ENCODE data around the gene SETD1B. TPM values are rescaled to one million over a fixed set of nuclear protein-coding genes. Genes with fewer than 3 reads are reported as not detected.
"Not testable (repeated sequence)": the region's sequence is repeated elsewhere in the genome, so short reads cannot be mapped to it uniquely, and the experiment has no call there.

The SETD1B gene
- polyA plus RNA-seq, 1 donor from 2014 or later = 2.6 TPM

DNA sequence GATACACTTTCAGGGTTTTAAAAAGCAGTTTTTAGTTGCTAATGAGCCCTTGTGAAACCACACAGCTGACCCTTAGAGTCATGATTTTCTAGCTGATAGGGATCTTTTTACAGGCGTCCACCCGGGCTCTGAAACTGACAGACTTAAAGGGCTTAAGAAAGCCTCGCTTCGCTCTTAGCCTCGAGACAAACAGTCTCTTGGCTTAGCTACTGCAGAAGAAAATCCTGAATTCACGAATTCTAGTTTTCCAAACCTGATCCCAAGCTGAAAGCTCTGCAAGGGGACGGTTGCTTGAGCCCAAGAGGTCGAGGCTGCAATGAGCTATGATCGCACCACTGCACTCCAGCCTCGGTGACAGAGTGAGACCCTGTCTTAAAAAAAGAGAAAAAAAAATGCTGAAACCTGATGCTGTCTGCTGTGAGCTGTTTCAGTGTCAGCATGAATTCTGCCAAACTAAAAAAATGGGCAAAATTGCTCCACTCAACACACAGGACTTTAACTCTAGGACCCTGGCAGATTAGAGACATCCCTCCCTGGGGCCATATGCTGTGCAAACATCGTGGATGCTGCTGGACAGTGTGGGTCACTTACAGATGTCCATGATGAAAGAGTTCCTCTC lies 57.9 kb downstream of the SETD1B start:
- H3K9me2 ChIP-seq (ENCODE audit: insufficient read depth, low read length) = no peaks in the 10 kb centered on the region
- H3F3A ChIP-seq (ENCODE audit: insufficient read depth, low read length, poor library complexity, severe bottlenecking) = no peaks in the 10 kb centered on the region
- H3K79me2 ChIP-seq (replicated peaks; ENCODE audit: insufficient read depth, low read length) = no peaks in the 10 kb centered on the region
- H2AFZ ChIP-seq (ENCODE audit: low read depth, low read length) = no peak overlapping the region
- H3K27me3 ChIP-seq (ENCODE audit: insufficient read depth, low read depth, low read length) = no peaks in the 10 kb centered on the region
- H4K20me1 ChIP-seq (ENCODE audit: insufficient read depth) = no peaks in the 10 kb centered on the region
- H3K36me3 ChIP-seq (ENCODE audit: insufficient read depth, low read length) = no peaks in the 10 kb centered on the region
- H3K4me2 ChIP-seq (ENCODE audit: low read length) = no peak overlapping the region
- no peak overlapping the region for H3K4me3 ChIP-seq (ENCODE audit: low read length)
- H3K9me3 ChIP-seq (ENCODE audit: low read length) = no peaks in the 10 kb centered on the region
- no peak overlapping the region for H3K9ac ChIP-seq (ENCODE audit: low read length)
- H3K27ac ChIP-seq (ENCODE audit: low read length) = no peak overlapping the region
- TF ChIP-seq RAD21 (conservative IDR thresholded peaks at IDR 0.05) (no peak), POLR2AphosphoS5 (IDR thresholded peaks at IDR 0.05) (no peak), SMC3 (conservative IDR thresholded peaks at IDR 0.05; ENCODE audit: poor library complexity) (no peak), MXI1 (conservative IDR thresholded peaks at IDR 0.05; ENCODE audit: poor library complexity, severe bottlenecking) (no peak), EZH2 (IDR thresholded peaks at IDR 0.05; ENCODE audit: borderline replicate concordance, insufficient read depth, low read length, poor library complexity, severe bottlenecking) (no peak), EP300 (conservative IDR thresholded peaks at IDR 0.05; ENCODE audit: poor library complexity, severe bottlenecking) (no peak), TAF1 (IDR thresholded peaks at IDR 0.05; ENCODE audit: low read depth) (no peak)
- TF ChIP-seq, protein P1, sequence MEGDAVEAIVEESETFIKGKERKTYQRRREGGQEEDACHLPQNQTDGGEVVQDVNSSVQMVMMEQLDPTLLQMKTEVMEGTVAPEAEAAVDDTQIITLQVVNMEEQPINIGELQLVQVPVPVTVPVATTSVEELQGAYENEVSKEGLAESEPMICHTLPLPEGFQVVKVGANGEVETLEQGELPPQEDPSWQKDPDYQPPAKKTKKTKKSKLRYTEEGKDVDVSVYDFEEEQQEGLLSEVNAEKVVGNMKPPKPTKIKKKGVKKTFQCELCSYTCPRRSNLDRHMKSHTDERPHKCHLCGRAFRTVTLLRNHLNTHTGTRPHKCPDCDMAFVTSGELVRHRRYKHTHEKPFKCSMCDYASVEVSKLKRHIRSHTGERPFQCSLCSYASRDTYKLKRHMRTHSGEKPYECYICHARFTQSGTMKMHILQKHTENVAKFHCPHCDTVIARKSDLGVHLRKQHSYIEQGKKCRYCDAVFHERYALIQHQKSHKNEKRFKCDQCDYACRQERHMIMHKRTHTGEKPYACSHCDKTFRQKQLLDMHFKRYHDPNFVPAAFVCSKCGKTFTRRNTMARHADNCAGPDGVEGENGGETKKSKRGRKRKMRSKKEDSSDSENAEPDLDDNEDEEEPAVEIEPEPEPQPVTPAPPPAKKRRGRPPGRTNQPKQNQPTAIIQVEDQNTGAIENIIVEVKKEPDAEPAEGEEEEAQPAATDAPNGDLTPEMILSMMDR (IDR thresholded peaks at IDR 0.05; ENCODE audit: poor library complexity, severe bottlenecking) = no peak
- TF ChIP-seq, protein P2, sequence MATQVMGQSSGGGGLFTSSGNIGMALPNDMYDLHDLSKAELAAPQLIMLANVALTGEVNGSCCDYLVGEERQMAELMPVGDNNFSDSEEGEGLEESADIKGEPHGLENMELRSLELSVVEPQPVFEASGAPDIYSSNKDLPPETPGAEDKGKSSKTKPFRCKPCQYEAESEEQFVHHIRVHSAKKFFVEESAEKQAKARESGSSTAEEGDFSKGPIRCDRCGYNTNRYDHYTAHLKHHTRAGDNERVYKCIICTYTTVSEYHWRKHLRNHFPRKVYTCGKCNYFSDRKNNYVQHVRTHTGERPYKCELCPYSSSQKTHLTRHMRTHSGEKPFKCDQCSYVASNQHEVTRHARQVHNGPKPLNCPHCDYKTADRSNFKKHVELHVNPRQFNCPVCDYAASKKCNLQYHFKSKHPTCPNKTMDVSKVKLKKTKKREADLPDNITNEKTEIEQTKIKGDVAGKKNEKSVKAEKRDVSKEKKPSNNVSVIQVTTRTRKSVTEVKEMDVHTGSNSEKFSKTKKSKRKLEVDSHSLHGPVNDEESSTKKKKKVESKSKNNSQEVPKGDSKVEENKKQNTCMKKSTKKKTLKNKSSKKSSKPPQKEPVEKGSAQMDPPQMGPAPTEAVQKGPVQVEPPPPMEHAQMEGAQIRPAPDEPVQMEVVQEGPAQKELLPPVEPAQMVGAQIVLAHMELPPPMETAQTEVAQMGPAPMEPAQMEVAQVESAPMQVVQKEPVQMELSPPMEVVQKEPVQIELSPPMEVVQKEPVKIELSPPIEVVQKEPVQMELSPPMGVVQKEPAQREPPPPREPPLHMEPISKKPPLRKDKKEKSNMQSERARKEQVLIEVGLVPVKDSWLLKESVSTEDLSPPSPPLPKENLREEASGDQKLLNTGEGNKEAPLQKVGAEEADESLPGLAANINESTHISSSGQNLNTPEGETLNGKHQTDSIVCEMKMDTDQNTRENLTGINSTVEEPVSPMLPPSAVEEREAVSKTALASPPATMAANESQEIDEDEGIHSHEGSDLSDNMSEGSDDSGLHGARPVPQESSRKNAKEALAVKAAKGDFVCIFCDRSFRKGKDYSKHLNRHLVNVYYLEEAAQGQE (IDR thresholded peaks at IDR 0.05; ENCODE audit: borderline replicate concordance) = no peak

DNA sequence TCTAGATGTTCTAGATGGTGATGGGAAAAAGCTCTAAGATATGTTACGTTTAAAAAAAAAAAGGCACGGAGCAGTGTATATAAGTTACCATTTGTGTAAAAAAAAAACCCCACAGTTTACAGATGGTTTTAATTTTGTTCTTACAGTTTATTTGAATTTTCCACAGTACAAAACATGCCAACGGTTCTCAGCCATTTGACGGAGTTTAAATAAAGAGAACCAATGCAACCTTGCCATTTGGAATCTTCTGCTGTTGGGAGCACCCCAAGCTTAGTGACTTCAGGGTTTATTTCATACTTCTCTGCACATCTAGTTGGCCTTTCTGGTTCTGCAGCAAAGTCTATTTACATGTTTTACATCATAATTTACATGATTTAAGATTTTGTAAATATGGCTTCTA lies 62.5 kb downstream of the SETD1B start:
- no peak for TF ChIP-seq EZH2 (IDR thresholded peaks at IDR 0.05; ENCODE audit: borderline replicate concordance, insufficient read depth, low read length, poor library complexity, severe bottlenecking)
- TF ChIP-seq, protein P2 (IDR thresholded peaks at IDR 0.05; ENCODE audit: borderline replicate concordance) = no peak
- TF ChIP-seq SMC3 (conservative IDR thresholded peaks at IDR 0.05; ENCODE audit: poor library complexity) = no peak
- TF ChIP-seq, protein P1 (IDR thresholded peaks at IDR 0.05; ENCODE audit: poor library complexity, severe bottlenecking) = no peak
- TF ChIP-seq POLR2AphosphoS5 (IDR thresholded peaks at IDR 0.05) = no peak
- TF ChIP-seq MXI1 (conservative IDR thresholded peaks at IDR 0.05; ENCODE audit: poor library complexity, severe bottlenecking) = no peak
- no peak for TF ChIP-seq RAD21 (conservative IDR thresholded peaks at IDR 0.05)
- no peak for TF ChIP-seq TAF1 (IDR thresholded peaks at IDR 0.05; ENCODE audit: low read depth)
- H4K20me1 ChIP-seq (ENCODE audit: insufficient read depth) = no peaks in the 10 kb centered on the region
- no peaks in the 10 kb centered on the region for H3K9me3 ChIP-seq (ENCODE audit: low read length)
- H3K27me3 ChIP-seq (ENCODE audit: insufficient read depth, low read depth, low read length) = no peaks in the 10 kb centered on the region
- H3K27ac ChIP-seq (ENCODE audit: low read length) = no peak overlapping the region
- H3K4me2 ChIP-seq (ENCODE audit: low read length) = no peak overlapping the region
- H3K9me2 ChIP-seq (ENCODE audit: insufficient read depth, low read length) = no peaks in the 10 kb centered on the region
- H3K79me2 ChIP-seq (replicated peaks; ENCODE audit: insufficient read depth, low read length) = no peaks in the 10 kb centered on the region
- H3F3A ChIP-seq (ENCODE audit: insufficient read depth, low read length, poor library complexity, severe bottlenecking) = no peaks in the 10 kb centered on the region
- H2AFZ ChIP-seq (ENCODE audit: low read depth, low read length) = no peak overlapping the region
- H3K9ac ChIP-seq (ENCODE audit: low read length) = no peak overlapping the region
- H3K4me3 ChIP-seq (ENCODE audit: low read length) = no peak overlapping the region
- no peaks in the 10 kb centered on the region for H3K36me3 ChIP-seq (ENCODE audit: insufficient read depth, low read length)

DNA sequence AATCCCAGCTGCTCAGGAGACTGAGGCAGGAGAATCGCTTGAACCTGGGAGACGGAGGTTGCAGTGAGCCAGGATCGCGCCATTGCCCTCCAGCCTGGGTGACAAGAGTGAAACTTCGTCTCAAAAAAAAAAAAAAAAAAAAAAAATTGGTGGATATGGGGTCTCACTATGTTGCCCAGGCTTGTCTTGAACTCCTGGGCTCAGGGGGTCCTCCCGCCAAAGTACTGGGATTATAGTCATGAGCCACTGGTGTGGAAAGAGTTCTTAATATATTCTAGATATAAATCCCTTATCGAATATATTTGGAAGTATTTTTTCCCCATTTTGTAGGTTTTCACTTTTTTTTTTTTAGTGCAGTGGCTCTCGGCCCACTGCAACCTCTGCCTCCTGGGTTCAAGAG lies 65.4 kb downstream of the SETD1B start:
- not testable (repeated sequence) for H3K4me2 ChIP-seq (ENCODE audit: low read length); H2AFZ ChIP-seq (ENCODE audit: low read depth, low read length); H3F3A ChIP-seq (ENCODE audit: insufficient read depth, low read length, poor library complexity, severe bottlenecking); H3K9me2 ChIP-seq (ENCODE audit: insufficient read depth, low read length); H3K27me3 ChIP-seq (ENCODE audit: insufficient read depth, low read depth, low read length); H4K20me1 ChIP-seq (ENCODE audit: insufficient read depth); H3K27ac ChIP-seq (ENCODE audit: low read length); H3K36me3 ChIP-seq (ENCODE audit: insufficient read depth, low read length); H3K9me3 ChIP-seq (ENCODE audit: low read length); H3K79me2 ChIP-seq (replicated peaks; ENCODE audit: insufficient read depth, low read length); H3K9ac ChIP-seq (ENCODE audit: low read length); H3K4me3 ChIP-seq (ENCODE audit: low read length)

All from neural cell (in vitro differentiated cells).